Fibroblast of pulmonary artery (primary cell): ENCODE results near the gene ANO1.

Source experiments
- DNase-seq: peaks from one replicate; pipeline ENCODE4 v3.0.0-alpha.2; 2010; ENCODE audit warnings: low read depth
- H3K4me3 ChIP-seq: replicated peaks from 2 replicates; pipeline ENCODE4 v1.5.1; 2011; ENCODE audit warnings: low read depth, mild to moderate bottlenecking, control low read depth, low read length, moderate library complexity
- CTCF ChIP-seq: IDR thresholded peaks from 2 replicates; pipeline ENCODE4 v1.5.1; 2011; ENCODE audit warnings: mild to moderate bottlenecking, control low read depth, low read length, inconsistent platforms; ENCODE audit errors: missing control alignments

Gene ANO1

GRCh38 chr11:70085815-70086769, 8.0 kb downstream of the ANO1 start:
- no peak for TF ChIP-seq CTCF
- DNase-seq, result no peak
- no peak overlapping the region for H3K4me3 ChIP-seq

- H3K4me3 ChIP-seq, result no peak overlapping the region
- no peak for DNase-seq
- no peak for TF ChIP-seq CTCF
Observed at GRCh38 chr11:70087446-70088167, 9.5 kb downstream of the ANO1 start.

GRCh38 chr11:70088735-70089250, 10.7 kb downstream of the ANO1 start:
- TF ChIP-seq CTCF, result no peak
- H3K4me3 ChIP-seq, result no peak overlapping the region

GRCh38 chr11:70089631-70090030, 11.5 kb downstream of the ANO1 start:
- no peak for TF ChIP-seq CTCF
- no peak overlapping the region for H3K4me3 ChIP-seq

More at GRCh38 chr11:70088735-70089250, 10.7 kb downstream of the ANO1 start:
- DNase-seq, result no peak

GRCh38 chr11:70090961-70091381, 12.9 kb downstream of the ANO1 start:
- no peak for DNase-seq
- no peak for TF ChIP-seq CTCF
- H3K4me3 ChIP-seq, result no peak overlapping the region

More at GRCh38 chr11:70089631-70090030, 11.5 kb downstream of the ANO1 start:
- no peak for DNase-seq

- TF ChIP-seq CTCF, result no peak
- no peak overlapping the region for H3K4me3 ChIP-seq
- no peak for DNase-seq
Observed at GRCh38 chr11:70091638-70092037, 13.5 kb downstream of the ANO1 start.
